ENCODE data around the gene BTBD9.

- TF ChIP-seq CTCF (IDR thresholded peaks at IDR 0.05; ENCODE audit: low read depth, low read length, poor library complexity, severe bottlenecking) (no peak), EZH2phosphoT487 (IDR thresholded peaks at IDR 0.05; ENCODE audit: borderline replicate concordance, low read length) (no peak)
These were observed 3.7 kb downstream of the BTBD9 start for GRCh38 chr6:38636027-38636426.

All from DOHH2 (cell line).